ENCODE data around the gene VAMP3.

The VAMP3 gene

DNA sequence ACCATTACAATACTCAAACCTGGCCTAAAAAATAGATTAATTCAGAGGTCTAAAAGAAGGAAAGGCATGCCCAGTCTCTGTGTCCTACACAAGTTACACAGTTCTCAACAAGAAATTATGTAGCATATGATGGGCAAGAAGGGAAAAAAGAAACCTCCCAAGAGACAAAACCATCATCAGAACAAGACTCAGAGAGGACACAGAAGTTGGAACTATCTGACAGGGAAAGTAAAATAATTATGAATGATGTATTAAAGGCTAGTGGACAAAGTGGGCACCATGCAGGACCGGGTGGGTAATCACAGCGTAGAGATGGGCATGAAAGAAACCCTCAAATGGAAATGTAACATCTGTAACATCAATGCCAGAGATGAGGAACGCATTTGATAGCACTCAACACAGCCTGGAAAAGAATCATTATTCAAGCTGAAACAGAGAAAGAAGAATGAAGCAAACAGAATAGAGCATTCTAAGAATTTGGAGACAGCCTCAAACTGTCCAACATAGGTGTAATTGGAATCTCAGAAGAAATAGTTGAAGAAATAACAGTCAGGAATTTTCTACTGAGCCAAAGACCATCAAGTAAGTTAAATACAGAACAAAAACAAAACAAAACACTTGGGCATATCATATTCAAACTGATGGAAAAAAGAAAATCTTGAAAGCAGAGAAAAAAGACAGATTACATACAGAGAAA is 42.7 kb downstream of the VAMP3 start:
- no peak for DNase-seq (ENCODE audit: low read depth)

DNA sequence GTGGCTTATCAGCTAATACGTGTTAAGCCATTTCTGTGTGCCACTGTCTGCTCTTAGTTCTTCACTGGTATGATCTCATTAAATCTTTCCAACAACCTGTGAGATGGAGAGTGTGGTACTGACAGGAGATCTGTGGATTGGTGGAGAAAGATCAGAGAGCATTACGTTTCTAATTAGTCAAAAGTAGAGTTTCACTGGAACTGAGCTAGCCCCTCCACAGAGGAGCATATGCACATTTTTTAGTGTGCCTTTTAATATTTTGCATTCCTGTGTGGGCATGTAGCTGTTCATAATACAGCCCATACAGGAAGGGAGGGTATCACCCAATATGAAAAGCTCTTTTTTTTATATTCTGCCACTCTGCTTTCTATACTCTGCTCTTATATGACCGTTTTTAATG is 50.2 kb downstream of the VAMP3 start:
- no peak for DNase-seq (ENCODE audit: low read depth)

DNA sequence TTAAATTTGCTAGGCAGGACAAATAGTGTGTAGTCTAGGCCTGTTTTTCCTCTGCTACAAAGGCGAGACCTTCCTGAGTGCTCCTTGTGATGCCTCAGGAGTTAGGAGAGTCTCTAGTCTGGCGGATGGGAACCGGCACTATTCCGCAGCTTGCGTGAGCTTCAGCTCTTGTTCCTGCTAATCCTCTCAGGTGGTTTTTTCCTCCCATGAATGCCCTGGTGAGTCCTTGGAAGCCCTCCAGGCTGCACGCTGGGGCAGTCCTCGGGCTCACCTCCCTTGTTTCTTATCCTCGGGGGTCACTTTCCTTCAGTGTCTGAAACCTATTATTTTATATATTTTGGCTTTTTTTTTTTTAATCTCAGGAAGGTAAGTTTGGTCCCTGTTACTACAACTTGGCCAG is 53.6 kb downstream of the VAMP3 start:
- no peak for DNase-seq (ENCODE audit: low read depth)

DNA sequence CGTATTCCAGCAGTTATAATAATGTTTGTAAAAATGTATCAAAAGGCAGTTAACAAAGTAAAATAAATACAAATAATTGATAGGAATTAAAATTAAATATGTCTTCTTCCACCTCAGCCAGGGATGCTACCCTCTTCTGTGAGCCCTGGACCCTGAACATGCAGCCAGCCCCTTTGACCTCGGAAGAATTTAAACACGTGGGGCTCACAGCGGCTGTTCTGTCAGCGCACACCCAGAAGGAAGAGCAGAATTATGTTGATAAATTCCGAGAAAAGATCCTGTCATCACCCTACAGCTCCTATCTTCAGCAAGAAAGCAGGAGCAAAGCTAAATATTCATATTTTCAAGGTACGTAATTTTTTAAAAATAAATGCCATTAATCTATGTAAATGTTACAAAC is 55.3 kb downstream of the VAMP3 start:
- no peak for DNase-seq (ENCODE audit: low read depth)

DNA sequence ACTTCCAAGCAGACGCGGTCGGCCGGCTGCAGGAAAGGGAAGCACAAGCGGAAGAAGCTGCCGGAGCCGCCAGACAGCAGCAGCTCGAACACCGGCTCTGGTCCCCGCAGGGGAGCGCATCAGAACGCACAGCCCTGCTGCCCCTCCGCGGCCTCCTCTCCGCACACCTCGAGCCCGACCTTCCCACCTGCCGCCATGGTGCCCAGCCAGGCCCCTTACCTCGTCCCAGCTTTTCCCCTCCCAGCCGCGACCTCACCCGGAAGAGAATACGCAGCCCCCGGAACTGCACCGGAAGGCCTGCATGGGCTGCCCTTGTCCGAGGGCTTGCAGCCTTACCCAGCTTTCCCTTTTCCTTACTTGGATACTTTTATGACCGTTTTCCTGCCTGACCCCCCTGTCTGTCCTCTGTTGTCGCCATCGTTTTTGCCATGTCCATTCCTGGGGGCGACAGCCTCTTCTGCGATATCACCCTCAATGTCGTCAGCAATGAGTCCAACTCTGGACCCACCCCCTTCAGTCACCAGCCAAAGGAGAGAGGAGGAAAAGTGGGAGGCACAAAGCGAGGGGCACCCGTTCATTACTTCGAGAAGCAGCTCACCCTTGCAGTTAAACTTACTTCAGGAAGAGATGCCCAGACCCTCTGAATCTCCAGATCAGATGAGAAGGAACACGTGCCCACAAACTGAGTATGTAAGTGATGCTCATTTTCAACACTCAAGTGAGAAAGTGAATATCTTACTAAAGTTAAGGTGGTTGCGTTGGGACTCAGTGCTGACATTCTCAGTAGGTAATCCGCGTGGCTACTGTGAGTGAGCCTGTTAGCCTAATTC is 56.2 kb downstream of the VAMP3 start:
- peak; percentile 14 for DNase-seq (ENCODE audit: low read depth)
